ENCODE results near the gene UNC119B.
A peak's percentile ranks its signal among the peaks of the same experiment; 100 is the strongest.
"Not testable (repeated sequence)": the region's sequence is repeated elsewhere in the genome, so short reads cannot be mapped to it uniquely, and the experiment has no call there.

Gene UNC119B

GRCh38 chr12:120710031-120710804, at the start of gene UNC119B:
Gene UNC119B (plus strand): TSS chr12:120710458. CDS start chr12:120710475, 17 bp downstream.
- no peak for FAIRE-seq
- DNase-seq (ENCODE audit: insufficient read length, low spot score) = peak; percentile 79
- TF ChIP-seq POLR2A (IDR thresholded peaks at IDR 0.05; ENCODE audit: low read depth, low read length) = peak; percentile 78

DNA sequence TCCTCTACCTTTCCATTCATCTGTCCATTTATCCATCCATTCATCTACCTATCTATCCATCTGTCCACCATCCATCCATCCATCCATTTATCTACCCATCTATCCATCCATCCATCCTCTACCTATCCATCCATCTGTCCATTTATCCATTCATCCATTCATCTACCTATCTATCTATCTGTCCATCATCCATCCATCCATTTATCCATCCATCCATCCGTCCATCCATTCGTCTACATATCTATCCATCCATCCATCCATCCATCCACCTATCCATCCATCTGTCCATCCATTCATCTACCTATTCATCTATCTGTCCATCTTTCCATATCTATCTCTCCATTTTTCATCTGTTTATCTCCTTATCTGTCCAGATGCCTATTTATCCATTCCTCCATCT, 48.8 kb upstream of the UNC119B start:
- TF ChIP-seq POLR2A (IDR thresholded peaks at IDR 0.05; ENCODE audit: low read depth, low read length) = no peak
- no peak for FAIRE-seq
- no peak for DNase-seq (ENCODE audit: insufficient read length, low spot score)

GRCh38 chr12:120662879-120663278, 47.4 kb upstream of the UNC119B start:
- FAIRE-seq = no peak
- no peak for DNase-seq (ENCODE audit: insufficient read length, low spot score)
- TF ChIP-seq POLR2A (IDR thresholded peaks at IDR 0.05; ENCODE audit: low read depth, low read length) = no peak

GRCh38 chr12:120663741-120664140, 46.5 kb upstream of the UNC119B start:
- no peak for FAIRE-seq
- TF ChIP-seq POLR2A (IDR thresholded peaks at IDR 0.05; ENCODE audit: low read depth, low read length) = no peak
- no peak for DNase-seq (ENCODE audit: insufficient read length, low spot score)

DNA sequence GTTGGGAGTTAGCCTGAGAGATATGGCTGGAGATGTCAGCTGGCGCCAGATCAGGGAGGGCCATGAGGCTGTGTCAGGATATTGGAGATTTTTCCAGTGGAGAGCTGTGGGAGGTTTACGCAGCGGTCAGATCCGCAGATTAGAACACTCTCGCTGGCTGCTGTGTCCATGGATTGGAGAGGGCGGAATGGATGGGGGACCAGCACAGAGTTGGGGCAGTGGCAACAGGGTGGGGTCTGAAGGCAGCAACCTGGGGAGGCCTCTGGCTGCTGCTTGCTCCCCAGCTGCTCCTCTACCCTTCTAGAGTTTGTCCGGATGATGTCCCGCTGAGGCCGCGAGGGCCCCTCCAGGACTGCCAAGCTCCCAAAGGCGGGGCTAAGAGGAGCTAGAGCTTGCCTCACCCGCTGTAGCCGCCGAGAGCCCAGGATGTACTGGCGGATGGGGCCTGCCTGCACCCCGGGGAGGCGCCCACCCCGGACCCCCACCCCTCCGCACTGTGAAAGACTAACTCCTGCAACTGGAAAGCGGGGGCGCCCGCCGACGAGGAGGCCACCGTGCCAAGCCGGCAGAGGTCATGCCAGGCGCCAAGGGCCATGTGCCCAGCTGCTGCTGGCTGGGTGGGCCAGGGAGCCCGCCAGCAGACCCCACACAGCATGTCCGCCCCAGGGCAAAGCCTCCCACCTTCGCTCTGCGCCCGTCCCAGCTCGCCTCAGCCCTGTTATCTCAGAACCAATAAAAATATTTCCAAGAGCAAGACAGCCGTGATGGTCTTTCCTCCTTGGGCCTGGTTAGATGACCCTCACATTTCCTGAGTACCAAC, 43.5 kb upstream of the UNC119B start:
- FAIRE-seq (no peak), DNase-seq (ENCODE audit: insufficient read length, low spot score) (no peak)
- no peak for TF ChIP-seq POLR2A (IDR thresholded peaks at IDR 0.05; ENCODE audit: low read depth, low read length)

DNA sequence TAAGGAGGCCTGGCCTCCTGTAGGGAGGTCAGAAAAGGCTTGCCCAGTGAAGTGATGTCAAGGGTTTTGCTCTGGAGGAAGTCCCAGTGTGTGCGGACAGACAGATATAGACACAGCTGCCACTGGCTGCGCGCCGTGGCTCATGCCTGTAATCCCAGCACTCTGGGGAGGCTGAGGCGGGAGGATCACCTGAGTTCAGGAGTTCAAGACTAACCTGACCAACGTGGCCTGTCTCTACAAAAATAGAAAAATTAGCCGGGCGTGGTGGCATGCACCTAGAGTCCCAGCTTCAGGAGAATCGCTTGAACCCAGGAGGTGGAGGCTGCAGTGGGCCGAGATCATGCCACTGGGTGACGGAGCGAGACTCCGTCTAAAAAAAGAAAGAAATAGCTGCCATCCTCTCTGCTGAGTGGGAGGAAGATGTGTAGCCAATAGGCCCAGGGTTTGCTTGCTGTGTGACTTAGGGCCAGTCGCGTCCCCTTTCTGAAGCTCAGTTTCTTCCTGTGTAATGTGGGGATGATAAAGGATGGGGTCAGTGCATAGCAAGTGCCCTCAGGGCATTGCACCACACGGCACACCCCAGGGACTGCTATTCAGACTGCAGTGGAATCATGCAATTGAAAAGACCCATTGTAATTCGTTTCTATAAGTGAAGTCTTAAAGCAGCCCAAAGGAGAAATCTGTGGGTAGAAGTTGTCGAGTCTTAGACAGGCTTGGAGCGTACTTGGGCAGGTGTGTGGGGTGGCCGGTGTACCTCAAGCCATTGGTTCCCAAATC, 42.0 kb upstream of the UNC119B start:
- no peak for TF ChIP-seq POLR2A (IDR thresholded peaks at IDR 0.05; ENCODE audit: low read depth, low read length)
- FAIRE-seq = no peak

DNA sequence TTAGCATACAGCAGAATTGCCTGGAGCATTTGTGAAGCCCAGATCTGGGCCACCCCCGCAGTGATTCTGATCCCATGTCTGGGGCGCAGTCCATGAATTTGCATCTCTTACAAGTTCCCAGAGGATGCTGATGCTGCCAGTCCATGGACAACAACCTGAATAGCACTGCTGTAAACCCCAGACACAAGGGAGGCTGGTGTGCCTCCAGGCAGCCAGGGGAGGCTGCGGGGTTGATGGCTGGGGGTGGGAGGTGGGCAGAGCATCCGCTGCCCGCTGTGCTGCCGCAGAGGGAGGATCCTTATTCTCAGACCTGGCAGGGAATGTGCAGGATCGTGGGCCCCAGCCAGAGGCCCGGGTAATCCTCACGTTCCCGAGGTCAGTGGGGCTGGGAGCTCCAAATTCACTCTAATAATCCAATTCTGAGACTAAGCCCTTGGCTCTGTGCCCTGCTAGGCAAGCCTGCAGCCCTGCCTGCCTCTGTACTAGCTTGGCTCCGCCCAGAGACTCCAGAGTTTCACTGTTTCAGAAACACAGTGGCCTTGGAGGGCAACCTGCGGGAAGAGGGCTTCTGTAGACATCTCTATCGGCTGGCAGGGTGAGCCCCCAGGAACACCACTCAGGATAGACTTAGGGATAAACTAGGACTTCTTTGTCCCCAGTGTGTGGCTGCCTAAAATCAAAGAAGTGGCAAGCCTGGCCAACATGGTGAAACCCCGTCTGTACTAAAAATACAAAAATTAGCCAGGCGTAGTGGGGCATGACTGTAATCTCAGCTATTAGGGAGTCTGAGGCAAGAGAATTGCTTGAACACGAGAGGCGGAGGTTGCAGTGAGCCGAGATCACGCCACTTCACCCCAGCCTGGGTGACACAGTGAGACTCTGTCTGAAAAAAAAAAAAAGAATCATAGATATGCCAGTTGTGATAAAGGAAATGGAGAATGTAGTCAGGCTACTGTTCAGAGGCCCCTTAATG, 41.1 kb upstream of the UNC119B start:
- DNase-seq (ENCODE audit: insufficient read length, low spot score) (peak; percentile 53), FAIRE-seq (no peak)
- TF ChIP-seq POLR2A (IDR thresholded peaks at IDR 0.05; ENCODE audit: low read depth, low read length) = no peak

More for the DNA sequence above, 42.0 kb upstream of the UNC119B start:
- no peak for DNase-seq (ENCODE audit: insufficient read length, low spot score)

DNA sequence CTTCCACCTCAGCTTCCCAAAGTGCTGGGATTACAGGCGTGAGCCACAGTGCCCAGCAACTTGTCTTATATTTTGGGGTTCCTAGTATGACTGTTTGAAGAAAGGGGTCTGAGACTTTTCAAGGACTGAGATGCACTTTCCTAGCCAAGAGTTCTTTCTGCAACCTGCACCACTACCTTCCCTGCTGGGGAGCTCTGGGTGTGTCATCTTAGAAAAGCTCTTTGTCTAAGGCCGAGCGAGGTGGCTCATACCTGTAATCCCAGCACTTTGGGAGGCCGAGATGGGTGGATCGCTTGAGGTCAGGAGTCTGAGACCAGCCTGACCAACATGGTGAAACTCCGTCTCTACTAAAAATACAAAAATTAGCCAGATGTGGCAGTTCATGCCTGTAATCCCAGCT, 40.0 kb upstream of the UNC119B start:
- FAIRE-seq; DNase-seq (ENCODE audit: insufficient read length, low spot score): not testable (repeated sequence)

DNA sequence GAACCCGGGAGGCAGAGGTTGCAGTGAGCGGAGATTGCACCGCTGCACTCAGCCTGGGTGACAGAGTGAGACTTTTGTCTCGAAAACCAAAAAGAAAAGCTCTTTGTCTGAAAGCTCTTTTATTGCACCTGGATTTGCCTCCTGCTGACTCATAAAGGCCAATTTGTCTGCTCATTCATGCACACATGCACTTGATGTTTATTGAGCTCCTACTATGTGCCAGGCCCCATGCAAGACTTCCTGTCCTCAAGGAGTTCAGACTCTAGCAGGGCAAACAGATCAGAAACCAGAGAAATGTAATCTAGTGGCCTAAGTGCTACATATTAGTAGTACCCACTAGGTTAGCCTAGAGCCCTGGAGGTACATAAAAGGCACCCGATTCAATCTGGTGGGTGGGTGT, 39.6 kb upstream of the UNC119B start:
- DNase-seq (ENCODE audit: insufficient read length, low spot score) (no peak), FAIRE-seq (no peak)
- TF ChIP-seq POLR2A (IDR thresholded peaks at IDR 0.05; ENCODE audit: low read depth, low read length) = no peak

GRCh38 chr12:120674097-120674636, 36.1 kb upstream of the UNC119B start:
- DNase-seq (ENCODE audit: insufficient read length, low spot score) (no peak), FAIRE-seq (no peak)
- TF ChIP-seq POLR2A (IDR thresholded peaks at IDR 0.05; ENCODE audit: low read depth, low read length) = no peak

- FAIRE-seq (peak; percentile 11), DNase-seq (ENCODE audit: insufficient read length, low spot score) (peak; percentile 40)
- no peak for TF ChIP-seq POLR2A (IDR thresholded peaks at IDR 0.05; ENCODE audit: low read depth, low read length)
Observed at GRCh38 chr12:120677765-120678473, 32.3 kb upstream of the UNC119B start.

DNA sequence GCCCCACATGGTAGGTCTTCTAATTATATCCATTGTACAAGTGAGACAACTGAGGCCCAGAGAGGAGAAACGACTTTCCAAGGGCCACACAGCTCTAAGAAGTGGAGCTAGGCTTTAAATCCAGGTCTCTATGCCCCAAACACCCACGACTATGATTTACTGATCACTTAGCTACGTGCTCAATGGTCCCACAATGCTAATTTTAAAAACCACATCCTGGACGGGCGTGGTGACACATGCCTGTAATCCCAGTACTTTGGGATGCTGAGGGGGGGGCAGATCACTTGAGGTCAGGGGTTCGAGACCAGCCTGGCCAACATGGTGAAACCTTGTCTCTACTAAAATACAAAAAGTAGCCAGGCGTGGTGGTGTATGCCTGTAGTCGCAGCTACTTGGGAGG, 31.7 kb upstream of the UNC119B start:
- TF ChIP-seq POLR2A (IDR thresholded peaks at IDR 0.05; ENCODE audit: low read depth, low read length) = no peak
- DNase-seq (ENCODE audit: insufficient read length, low spot score) (no peak), FAIRE-seq (no peak)
